Body of pancreas (tissue), 4 donors: ENCODE data around the gene ATG7.

ENCODE experiments used
- CTCF ChIP-seq, 7 experiments: fragments of 450-650 bp in 4 of 7; fragments of 200-600 bp in 3 of 7; sonication (generic) in 3 of 7; IDR thresholded peaks; one replicate each; pipeline ENCODE4 v1.5.1; 2016 to 2019; ENCODE audit warnings: antibody characterized with exemption in 7 of 7
- POLR2A ChIP-seq, 3 donors: fragments of 450-650 bp; IDR thresholded peaks; one replicate each; pipeline ENCODE4 v1.6.1; 2016; ENCODE audit warnings: antibody characterized with exemption in 3 of 3, mild to moderate bottlenecking in 2 of 3

DNA sequence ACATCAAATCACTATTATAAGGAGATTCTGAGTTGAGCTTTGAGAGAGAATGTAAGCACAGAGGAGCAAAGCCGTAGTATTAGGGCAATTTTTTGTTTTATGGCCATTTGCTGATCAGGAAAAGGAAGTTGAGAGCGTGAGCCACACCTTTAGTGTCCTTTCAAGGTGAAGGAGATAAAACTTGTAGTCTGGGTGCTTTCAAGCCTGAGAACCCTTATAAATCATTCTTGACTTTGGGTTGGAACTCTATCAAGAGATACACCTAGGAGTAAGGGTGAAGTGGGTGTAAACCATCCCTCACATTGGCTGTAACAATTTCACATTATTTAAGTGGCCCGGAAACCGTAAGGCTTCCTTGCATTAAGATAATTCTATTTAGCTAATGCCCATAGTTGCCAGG is 122.2 kb downstream of the ATG7 start:
- TF ChIP-seq CTCF (IDR thresholded peaks at IDR 0.05): no peak
- no peak for TF ChIP-seq POLR2A (IDR thresholded peaks at IDR 0.05)
